HepG2 (cell line): ENCODE data around the gene NME4. TPM values are rescaled to one million over a fixed set of nuclear protein-coding genes. Genes with fewer than 3 reads are reported as not detected.

Experiments
- CHD2 ChIP-seq: IDR thresholded peaks from 2 replicates; pipeline ENCODE4 v1.6.1; 2011; ENCODE audit warnings: low read depth, low read length, improper control_type of control experiment
- HOXD1 ChIP-seq: sonication (generic); formaldehyde crosslinking; IDR thresholded peaks from 2 replicates; pipeline ENCODE4 v1.5.0; 2020; ENCODE audit warnings: missing genetic modification reagents
- LCORL ChIP-seq, 2 experiments: fragments of 450-650 bp in 1 of 2; sonication (generic) in 1 of 2; formaldehyde crosslinking in 1 of 2; IDR thresholded peaks; 2 replicates each; pipeline versions ENCODE4 v1.5.0 to v1.6.1; 2017 to 2020; ENCODE audit warnings: antibody characterized with exemption in 1 of 2, missing genetic modification reagents in 1 of 2
- MBD4 ChIP-seq: IDR thresholded peaks from 2 replicates; pipeline ENCODE4 v1.6.1; 2012; ENCODE audit warnings: low read length, inconsistent platforms, borderline replicate concordance
- MLXIP ChIP-seq: sonication (generic); formaldehyde crosslinking; IDR thresholded peaks from 2 replicates; pipeline ENCODE4 v1.9.0; 2021; ENCODE audit warnings: missing genetic modification reagents, borderline replicate concordance
- NR0B2 ChIP-seq: sonication (generic); formaldehyde crosslinking; IDR thresholded peaks from 2 replicates; pipeline ENCODE4 v1.4.0; 2020; ENCODE audit warnings: mild to moderate bottlenecking, missing genetic modification reagents
- PBX2 ChIP-seq: IDR thresholded peaks from 2 replicates; pipeline ENCODE4 v1.6.1; 2016; ENCODE audit warnings: control low read depth
- PHF20 ChIP-seq: sonication (generic); formaldehyde crosslinking; IDR thresholded peaks from 2 replicates; pipeline ENCODE4 v1.5.0; 2020; ENCODE audit warnings: mild to moderate bottlenecking, missing genetic modification reagents
- PLRG1 ChIP-seq: fragments of 450-650 bp; conservative IDR thresholded peaks from 2 replicates; pipeline ENCODE4 v1.6.1; 2016
- SRSF1 ChIP-seq: fragments of 200-400 bp; formaldehyde crosslinking; optimal IDR thresholded peaks from 2 replicates; pipeline ENCODE3; 2017; ENCODE audit warnings: mild to moderate bottlenecking, low read depth, low read length, moderate library complexity
- TAF1 ChIP-seq: sonication (generic); formaldehyde crosslinking; IDR thresholded peaks from 2 replicates; pipeline ENCODE4 v1.4.0; 2020; ENCODE audit warnings: missing genetic modification reagents
- THAP9 ChIP-seq: sonication (generic); formaldehyde crosslinking; IDR thresholded peaks from 2 replicates; pipeline ENCODE4; 2020; ENCODE audit warnings: missing genetic modification reagents, mild to moderate bottlenecking, borderline replicate concordance
- ZBTB2 ChIP-seq: sonication (generic); formaldehyde crosslinking; IDR thresholded peaks from 2 replicates; pipeline ENCODE4 v1.8.0; 2022; ENCODE audit warnings: low read depth, missing genetic modification reagents
- ZFP41 ChIP-seq: sonication (generic); formaldehyde crosslinking; IDR thresholded peaks from 2 replicates; pipeline ENCODE4 v1.4.0; 2020; ENCODE audit warnings: mild to moderate bottlenecking, missing genetic modification reagents, borderline replicate concordance
- ZNF18 ChIP-seq: sonication (generic); formaldehyde crosslinking; IDR thresholded peaks from 2 replicates; pipeline ENCODE4 v1.8.0; 2022; ENCODE audit warnings: mild to moderate bottlenecking, missing genetic modification reagents; ENCODE audit not compliant: insufficient replicate concordance
- ZNF574 ChIP-seq: sonication (generic); formaldehyde crosslinking; IDR thresholded peaks from 2 replicates; pipeline ENCODE4 v1.4.0; 2020; ENCODE audit warnings: missing genetic modification reagents
- polyA plus RNA-seq, 8 experiments: library from polyadenylated mRNA; depleted of rRNA in 3 of 8; stranded (reverse) in 7 of 8; unstranded in 1 of 8; fragments of >200 nt; fragmentation: Illumina TruSeq in 4 of 8; extraction: Trizol in 4 of 8; gene quantifications; 2 replicates each; pipeline versions ENCODE4 v1.2.1 to v1.2.3, GENCODE V29; 2011 to 2016; ENCODE audit warnings: low read depth in 4 of 8, missing spikeins in 1 of 8, mixed read lengths in 1 of 8; ENCODE audit not compliant: insufficient read depth in 1 of 8
- total RNA-seq, 5 experiments: library from RNA; depleted of rRNA; stranded (reverse); fragments of >200 nt; fragmentation: Illumina TruSeq; extraction: Trizol; gene quantifications; 2 replicates each; pipeline ENCODE4 v1.2.3, GENCODE V29; 2016; ENCODE audit warnings: low read depth in 1 of 5

NME4 gene
- total and polyA plus RNA-seq, 2 of the 13 experiments (the other 11 are each of a cell fraction or from before 2014, with no cell fraction given) = 121 to 263 TPM

GRCh38 chr16:396605-397004 is 394 bp upstream of the NME4 start (continued):
- TF ChIP-seq NR0B2 (CRISPR knock-in tag) = no peak
- no peak for TF ChIP-seq LCORL (IDR thresholded peaks at IDR 0.05)
- no peak for TF ChIP-seq LCORL (CRISPR knock-in tag; IDR thresholded peaks at IDR 0.05)
- no peak for TF ChIP-seq TAF1
- TF ChIP-seq THAP9 (CRISPR knock-in tag) = no peak
- TF ChIP-seq CHD2 = no peak
- TF ChIP-seq PBX2 = no peak
- TF ChIP-seq MLXIP (CRISPR knock-in tag) = no peak
- no peak for TF ChIP-seq ZNF574 (CRISPR knock-in tag)
- TF ChIP-seq PHF20 (CRISPR knock-in tag) = peak; percentile 22; the same call in 1 of the 2 replicates
- TF ChIP-seq MBD4 = no peak
- TF ChIP-seq PLRG1 = no peak
- TF ChIP-seq ZBTB2 = no peak
- no peak for TF ChIP-seq ZNF18
- TF ChIP-seq ZFP41 = no peak
- no peak for TF ChIP-seq SRSF1
- TF ChIP-seq HOXD1 (CRISPR knock-in tag) = no peak
